ENCODE measurements around the gene PKP2. TPM values are rescaled to one million over a fixed set of nuclear protein-coding genes. Genes with fewer than 3 reads are reported as not detected.

Gene PKP2
- total RNA-seq, 4 donors from 2014 or later = 0.77 to 34.4 (median 5.3) TPM

DNA sequence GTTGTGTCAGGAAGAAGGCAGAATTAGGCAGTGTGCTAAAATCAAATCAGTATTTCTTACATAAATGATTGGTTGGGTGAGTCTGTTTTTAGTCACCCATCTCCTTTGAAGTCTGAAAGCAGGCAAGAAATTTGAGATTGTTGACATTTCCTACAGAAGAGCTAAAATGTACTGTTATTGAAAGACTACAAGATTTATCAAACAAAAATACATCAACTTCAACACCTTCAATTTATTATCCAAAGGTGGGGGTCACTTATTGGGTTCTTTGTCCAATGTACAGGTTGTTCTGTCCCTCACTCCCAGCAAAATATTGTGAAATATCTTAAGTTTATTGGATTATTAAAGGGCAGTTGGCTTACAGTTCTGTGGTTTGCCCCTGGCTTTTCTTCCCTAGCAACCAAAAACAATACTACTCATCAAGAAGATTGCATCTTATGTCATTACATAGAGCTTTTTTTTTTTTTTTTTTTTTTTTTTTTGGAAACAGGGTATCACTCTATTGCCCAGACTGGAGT, 20.6 kb upstream of the PKP2 start:
- Histone ChIP-seq H3K36me3 (no peaks in the 10 kb centered on the region), H3K27ac (no peak overlapping the region), H3K27me3 (no peaks in the 10 kb centered on the region), H3K4me1 (no peaks in the 10 kb centered on the region), H3K4me3 (no peak overlapping the region), H3K9me3 (no peaks in the 10 kb centered on the region)
- no peak for DNase-seq
- intact Hi-C loops (cut with DNase I; ENCODE audit: low total_unique reads) = no loop called here
- TF ChIP-seq, protein P1, sequence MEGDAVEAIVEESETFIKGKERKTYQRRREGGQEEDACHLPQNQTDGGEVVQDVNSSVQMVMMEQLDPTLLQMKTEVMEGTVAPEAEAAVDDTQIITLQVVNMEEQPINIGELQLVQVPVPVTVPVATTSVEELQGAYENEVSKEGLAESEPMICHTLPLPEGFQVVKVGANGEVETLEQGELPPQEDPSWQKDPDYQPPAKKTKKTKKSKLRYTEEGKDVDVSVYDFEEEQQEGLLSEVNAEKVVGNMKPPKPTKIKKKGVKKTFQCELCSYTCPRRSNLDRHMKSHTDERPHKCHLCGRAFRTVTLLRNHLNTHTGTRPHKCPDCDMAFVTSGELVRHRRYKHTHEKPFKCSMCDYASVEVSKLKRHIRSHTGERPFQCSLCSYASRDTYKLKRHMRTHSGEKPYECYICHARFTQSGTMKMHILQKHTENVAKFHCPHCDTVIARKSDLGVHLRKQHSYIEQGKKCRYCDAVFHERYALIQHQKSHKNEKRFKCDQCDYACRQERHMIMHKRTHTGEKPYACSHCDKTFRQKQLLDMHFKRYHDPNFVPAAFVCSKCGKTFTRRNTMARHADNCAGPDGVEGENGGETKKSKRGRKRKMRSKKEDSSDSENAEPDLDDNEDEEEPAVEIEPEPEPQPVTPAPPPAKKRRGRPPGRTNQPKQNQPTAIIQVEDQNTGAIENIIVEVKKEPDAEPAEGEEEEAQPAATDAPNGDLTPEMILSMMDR (IDR thresholded peaks at IDR 0.05) = no peak
- TF ChIP-seq POLR2A (IDR thresholded peaks at IDR 0.05) = no peak

DNA sequence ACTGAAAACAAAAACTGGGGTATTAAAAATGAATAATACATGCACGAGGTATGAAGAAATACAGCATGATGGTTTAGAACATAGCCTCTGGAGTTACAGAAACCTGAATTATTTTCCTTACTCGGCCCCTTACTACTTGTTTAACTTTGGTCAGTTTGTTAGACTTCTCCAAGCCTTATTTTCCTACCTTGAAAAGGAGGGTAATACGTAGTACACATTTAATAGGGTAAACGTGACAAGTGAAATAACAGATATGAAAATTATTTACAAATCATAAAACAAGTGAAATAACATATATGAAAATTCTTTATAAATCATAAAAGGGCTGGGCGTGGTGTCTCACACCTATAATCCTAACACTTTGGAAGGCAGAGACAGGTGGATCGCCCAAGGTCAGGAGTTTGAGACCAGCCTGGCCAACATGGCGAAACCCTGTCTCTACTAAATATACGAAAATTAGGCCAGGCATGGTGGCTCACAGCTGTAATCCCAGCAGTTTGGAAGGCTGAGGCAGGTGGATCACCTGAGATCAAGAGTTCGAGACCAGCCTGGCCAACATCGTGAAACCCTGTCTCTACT, 11.4 kb upstream of the PKP2 start:
- TF ChIP-seq, protein P1 (IDR thresholded peaks at IDR 0.05) = no peak
- no peak for TF ChIP-seq POLR2A (IDR thresholded peaks at IDR 0.05)
- Histone ChIP-seq H3K36me3 (no peaks in the 10 kb centered on the region), H3K27me3 (no peaks in the 10 kb centered on the region), H3K4me3 (no peak overlapping the region), H3K4me1 (no peaks in the 10 kb centered on the region), H3K27ac (no peak overlapping the region), H3K9me3 (no peaks in the 10 kb centered on the region)
- DNase-seq = no peak
- intact Hi-C loops (cut with DNase I; ENCODE audit: low total_unique reads) = no loop called here

DNA sequence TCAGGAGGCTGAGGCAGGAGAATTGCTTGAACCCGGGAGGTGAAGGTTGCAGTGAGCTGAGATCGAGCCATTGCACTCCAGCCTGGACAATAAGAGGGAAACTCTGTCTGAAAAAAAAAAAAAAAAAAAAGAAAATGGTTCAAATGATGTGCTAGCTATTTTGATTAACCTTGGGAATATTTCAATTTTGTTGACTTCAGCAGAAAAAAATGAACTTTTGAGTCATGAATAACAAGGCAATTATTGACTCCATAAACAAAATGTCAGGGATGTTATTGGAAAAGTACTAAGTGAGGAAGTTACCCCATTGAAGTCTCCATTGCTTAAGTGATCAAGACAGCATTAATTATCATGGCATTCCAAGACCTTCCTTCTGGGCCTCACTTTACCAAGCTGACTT, 10.6 kb upstream of the PKP2 start:
- H3K4me3 ChIP-seq = no peak overlapping the region
- no peaks in the 10 kb centered on the region for H3K36me3 ChIP-seq
- no peaks in the 10 kb centered on the region for H3K4me1 ChIP-seq
- no peaks in the 10 kb centered on the region for H3K27me3 ChIP-seq
- TF ChIP-seq, protein P1 (IDR thresholded peaks at IDR 0.05) = no peak
- TF ChIP-seq POLR2A (IDR thresholded peaks at IDR 0.05) = no peak
- H3K9me3 ChIP-seq = no peaks in the 10 kb centered on the region
- no peak for DNase-seq
- H3K27ac ChIP-seq = no peak overlapping the region
- intact Hi-C loops (cut with DNase I; ENCODE audit: low total_unique reads) = no loop called here

DNA sequence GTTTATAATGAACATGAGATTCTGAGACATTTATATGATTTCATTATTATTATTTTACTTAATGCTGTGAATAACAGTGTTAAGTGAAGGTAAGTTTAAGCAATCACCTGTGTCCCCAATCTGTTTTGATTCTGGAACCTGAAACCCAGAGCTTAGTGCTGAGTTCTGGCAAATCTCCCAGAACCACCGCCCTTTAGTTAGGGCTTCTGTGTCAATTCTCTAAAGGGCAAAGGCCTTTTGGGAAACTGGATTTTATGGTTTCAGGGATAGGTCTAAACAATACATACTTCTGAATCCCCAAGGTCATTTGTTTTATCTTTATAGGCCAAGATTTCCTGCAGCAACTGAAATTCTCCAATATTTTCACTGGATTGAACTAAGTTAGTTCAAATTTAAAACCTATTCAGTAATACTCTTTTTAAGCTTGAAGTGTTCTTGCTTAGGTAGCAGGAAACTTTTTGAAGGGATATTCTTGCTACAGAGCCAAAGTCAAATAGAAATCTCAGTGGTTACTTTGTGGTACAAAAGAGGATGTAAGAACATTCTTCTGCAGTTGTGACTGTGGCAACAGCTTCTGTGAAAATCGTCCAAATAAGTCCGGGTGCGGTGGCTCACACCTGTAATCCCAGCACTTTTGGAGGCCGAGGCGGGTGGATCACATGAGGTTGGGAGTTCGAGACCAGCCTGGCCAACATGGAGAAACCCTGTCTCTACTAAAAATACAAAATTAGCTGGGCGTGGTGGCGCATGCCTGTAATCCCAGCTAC, 10.0 kb upstream of the PKP2 start:
- H3K36me3 ChIP-seq = no peaks in the 10 kb centered on the region
- no peak overlapping the region for H3K27ac ChIP-seq
- H3K9me3 ChIP-seq = no peaks in the 10 kb centered on the region
- no peaks in the 10 kb centered on the region for H3K27me3 ChIP-seq
- H3K4me3 ChIP-seq = no peak overlapping the region
- no peaks in the 10 kb centered on the region for H3K4me1 ChIP-seq
- DNase-seq = no peak
- intact Hi-C loops (cut with DNase I; ENCODE audit: low total_unique reads) = no loop called here
- TF ChIP-seq POLR2A (IDR thresholded peaks at IDR 0.05) = no peak
- TF ChIP-seq, protein P1 (IDR thresholded peaks at IDR 0.05) = no peak

DNA sequence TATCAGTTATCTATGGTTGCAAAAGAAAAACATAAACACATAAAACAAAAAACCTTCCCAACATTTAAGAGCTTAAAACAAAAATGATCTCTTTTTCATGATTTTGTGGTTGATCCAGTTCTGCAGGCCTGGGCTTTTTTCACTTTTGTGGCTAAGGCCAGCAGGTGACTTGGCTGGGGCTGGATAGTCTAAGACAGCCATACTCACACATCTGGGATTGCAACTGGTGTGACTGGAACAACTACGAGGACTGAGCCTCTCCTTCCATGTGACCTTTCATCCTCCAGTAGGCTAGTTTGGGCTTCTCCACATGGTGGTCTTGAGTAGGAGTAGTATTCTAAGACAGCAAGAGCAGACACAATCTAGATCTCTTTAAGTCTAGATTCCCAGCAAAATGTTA, 7.2 kb upstream of the PKP2 start:
- Histone ChIP-seq H3K9me3 (no peaks in the 10 kb centered on the region), H3K4me3 (no peak overlapping the region), H3K27me3 (no peaks in the 10 kb centered on the region), H3K4me1 (no peaks in the 10 kb centered on the region), H3K27ac (no peak overlapping the region), H3K36me3 (no peaks in the 10 kb centered on the region)
- no peak for DNase-seq
- intact Hi-C loops (cut with DNase I; ENCODE audit: low total_unique reads) = no loop called here
- TF ChIP-seq, protein P1 (IDR thresholded peaks at IDR 0.05) = no peak

All from uterus (tissue), 4 donors.